GM12872 (cell line): ENCODE data around the gene PSMA2.

Source experiments
- TF ChIP-seq, protein P1 (sequence below): IDR thresholded peaks from 3 replicates; pipeline ENCODE4 v1.5.1; 2011; ENCODE audit warnings: low read depth, mild to moderate bottlenecking, low read length, moderate library complexity; ENCODE audit not compliant: insufficient read depth

Gene PSMA2

GRCh38 chr7:42900842-42901241, 31.1 kb downstream of the PSMA2 start:
- TF ChIP-seq, protein P1, sequence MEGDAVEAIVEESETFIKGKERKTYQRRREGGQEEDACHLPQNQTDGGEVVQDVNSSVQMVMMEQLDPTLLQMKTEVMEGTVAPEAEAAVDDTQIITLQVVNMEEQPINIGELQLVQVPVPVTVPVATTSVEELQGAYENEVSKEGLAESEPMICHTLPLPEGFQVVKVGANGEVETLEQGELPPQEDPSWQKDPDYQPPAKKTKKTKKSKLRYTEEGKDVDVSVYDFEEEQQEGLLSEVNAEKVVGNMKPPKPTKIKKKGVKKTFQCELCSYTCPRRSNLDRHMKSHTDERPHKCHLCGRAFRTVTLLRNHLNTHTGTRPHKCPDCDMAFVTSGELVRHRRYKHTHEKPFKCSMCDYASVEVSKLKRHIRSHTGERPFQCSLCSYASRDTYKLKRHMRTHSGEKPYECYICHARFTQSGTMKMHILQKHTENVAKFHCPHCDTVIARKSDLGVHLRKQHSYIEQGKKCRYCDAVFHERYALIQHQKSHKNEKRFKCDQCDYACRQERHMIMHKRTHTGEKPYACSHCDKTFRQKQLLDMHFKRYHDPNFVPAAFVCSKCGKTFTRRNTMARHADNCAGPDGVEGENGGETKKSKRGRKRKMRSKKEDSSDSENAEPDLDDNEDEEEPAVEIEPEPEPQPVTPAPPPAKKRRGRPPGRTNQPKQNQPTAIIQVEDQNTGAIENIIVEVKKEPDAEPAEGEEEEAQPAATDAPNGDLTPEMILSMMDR = no peak

DNA sequence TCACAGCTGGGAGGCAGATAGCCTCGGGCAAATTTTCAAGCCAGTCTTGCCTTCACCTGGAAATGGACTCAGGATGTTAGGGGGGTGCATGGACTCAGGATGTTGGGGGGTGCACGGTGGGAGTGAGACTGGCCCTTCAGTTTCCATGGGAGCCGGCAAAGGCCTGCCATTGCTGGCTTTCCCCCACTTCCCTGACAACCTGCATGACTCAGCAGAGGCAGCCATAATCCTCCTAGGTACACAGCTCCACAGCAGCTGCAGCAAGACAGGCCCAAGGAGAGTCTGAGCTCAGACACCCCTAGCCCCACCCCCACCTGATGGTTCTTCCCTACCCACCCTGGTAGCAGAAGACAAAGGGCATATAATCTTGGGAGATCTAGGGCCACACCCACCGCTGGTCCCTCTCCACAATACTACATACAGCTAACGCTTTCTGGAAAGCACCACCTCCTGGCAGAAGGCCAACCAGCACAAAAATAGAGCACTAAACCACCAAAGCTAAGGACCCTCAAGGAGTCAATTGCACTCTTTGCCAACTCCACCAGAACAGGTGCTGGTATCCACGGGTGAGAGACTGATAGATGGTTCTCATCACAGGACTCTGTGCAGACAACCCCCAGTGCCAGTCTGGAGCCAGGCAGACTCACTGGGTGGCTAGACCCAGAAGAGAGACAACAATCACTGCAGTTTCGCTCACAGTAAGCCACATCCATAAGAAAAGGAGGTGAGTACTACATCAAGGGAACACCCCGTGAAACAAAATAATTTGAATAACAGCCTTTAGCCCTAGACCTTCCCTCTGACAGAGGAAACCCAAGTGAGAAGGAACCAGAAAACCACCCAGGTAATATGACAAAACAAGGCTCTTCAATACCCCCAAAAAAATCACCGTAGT, 38.4 kb downstream of the PSMA2 start:
- TF ChIP-seq, protein P1 = no peak

- TF ChIP-seq, protein P1 = no peak
Observed at GRCh38 chr7:42886893-42887505, 45.0 kb downstream of the PSMA2 start.

DNA sequence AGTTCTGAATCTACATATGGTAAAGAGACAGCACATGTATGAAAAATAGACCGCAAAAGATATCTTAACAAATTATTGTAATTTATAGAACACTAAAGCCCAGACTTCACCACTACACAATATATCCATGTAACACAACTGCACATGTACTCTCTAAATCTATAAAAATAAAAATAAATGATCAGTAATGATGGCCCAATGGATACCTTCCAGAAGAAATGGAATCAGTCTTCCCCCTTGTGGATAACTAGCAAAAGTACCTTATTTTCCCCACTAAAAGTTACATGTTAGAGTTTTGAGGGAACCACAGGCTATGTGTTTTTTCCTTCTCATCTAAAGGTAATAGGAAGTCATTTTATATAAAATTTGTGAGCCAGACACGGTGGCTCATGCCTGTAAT, 45.8 kb downstream of the PSMA2 start:
- TF ChIP-seq, protein P1 = peak; percentile 12; the same call in 1 of the 3 replicates

GRCh38 chr7:42883950-42884349, 48.0 kb downstream of the PSMA2 start:
- TF ChIP-seq, protein P1 = no peak

GRCh38 chr7:42880392-42880791, 51.6 kb downstream of the PSMA2 start:
- TF ChIP-seq, protein P1 = no peak

GRCh38 chr7:42878303-42878702, 53.7 kb downstream of the PSMA2 start:
- TF ChIP-seq, protein P1 = no peak
